ENCODE measurements around the gene DDX31.
A peak's percentile ranks its signal among the peaks of the same experiment; 100 is the strongest.

DDX31 gene

GRCh38 chr9:132671620-132672412 lies 2.0 kb upstream of the DDX31 start:
- DNase-seq = no peak

GRCh38 chr9:132670457-132671391 lies 941 bp upstream of the DDX31 start, which contains the start of gene GTF3C4:
GTF3C4 (plus strand) TSS chr9:132670464; CDS start chr9:132670599, 135 bp downstream.
- DNase-seq = peak; percentile 23

GRCh38 chr9:132669319-132669697 lies 475 bp downstream of the DDX31 start:
- no peak for DNase-seq

- DNase-seq = no peak
Measured at GRCh38 chr9:132663851-132664250, 5.9 kb downstream of the DDX31 start.

GRCh38 chr9:132663117-132663516 lies 6.7 kb downstream of the DDX31 start:
- no peak for DNase-seq

- no peak for DNase-seq
Measured at GRCh38 chr9:132662152-132662945, 7.4 kb downstream of the DDX31 start.

- no peak for DNase-seq
Measured at GRCh38 chr9:132656299-132656698, 13.5 kb downstream of the DDX31 start.

GRCh38 chr9:132651259-132651658 lies 18.5 kb downstream of the DDX31 start:
- DNase-seq = no peak

- no peak for DNase-seq
Measured at GRCh38 chr9:132648685-132649084, 21.1 kb downstream of the DDX31 start.

- no peak for DNase-seq
Measured at GRCh38 chr9:132648283-132648682, 21.5 kb downstream of the DDX31 start.

GRCh38 chr9:132647806-132648205 lies 22.0 kb downstream of the DDX31 start:
- DNase-seq = no peak

- DNase-seq = no peak
Measured at GRCh38 chr9:132647355-132647754, 22.4 kb downstream of the DDX31 start.

- DNase-seq = no peak
Measured at GRCh38 chr9:132646726-132647125, 23.1 kb downstream of the DDX31 start.

- DNase-seq = no peak
Measured at GRCh38 chr9:132645711-132646110, 24.1 kb downstream of the DDX31 start.

GRCh38 chr9:132645306-132645705 lies 24.5 kb downstream of the DDX31 start:
- DNase-seq = no peak

- DNase-seq = no peak
Measured at GRCh38 chr9:132644251-132644650, 25.5 kb downstream of the DDX31 start.

- DNase-seq = no peak
Measured at GRCh38 chr9:132641216-132641615, 28.6 kb downstream of the DDX31 start.

- DNase-seq = peak; percentile 72
Measured at GRCh38 chr9:132639322-132639721, 30.5 kb downstream of the DDX31 start.

- no peak for DNase-seq
Measured at GRCh38 chr9:132638240-132638639, 31.5 kb downstream of the DDX31 start.

GRCh38 chr9:132637801-132638200 lies 32.0 kb downstream of the DDX31 start:
- no peak for DNase-seq

GRCh38 chr9:132637351-132637750 lies 32.4 kb downstream of the DDX31 start:
- DNase-seq = no peak

- DNase-seq = no peak
Measured at GRCh38 chr9:132634327-132634726, 35.5 kb downstream of the DDX31 start.
